Thyroid gland (tissue), 4 donors: ENCODE results near the gene MUCL3.
A peak's percentile ranks its signal among the peaks of the same experiment; 100 is the strongest.

Experiments used
- POLR2A ChIP-seq, 2 donors: fragments of 450-650 bp; IDR thresholded peaks; one replicate each; pipeline ENCODE4 v1.6.1; 2017; ENCODE audit warnings: antibody characterized with exemption in 2 of 2, mild to moderate bottlenecking in 2 of 2, moderate library complexity in 1 of 2
- TF ChIP-seq, protein P1 (sequence below), 6 experiments: fragments of 200-600 bp in 3 of 6; fragments of 450-650 bp in 3 of 6; sonication (generic) in 3 of 6; IDR thresholded peaks; one replicate each; pipeline ENCODE4 v1.5.1; 2016 to 2019; ENCODE audit warnings: antibody characterized with exemption in 6 of 6, mild to moderate bottlenecking in 2 of 6, inconsistent platforms in 1 of 6, moderate library complexity in 1 of 6

- TF ChIP-seq, protein P1, sequence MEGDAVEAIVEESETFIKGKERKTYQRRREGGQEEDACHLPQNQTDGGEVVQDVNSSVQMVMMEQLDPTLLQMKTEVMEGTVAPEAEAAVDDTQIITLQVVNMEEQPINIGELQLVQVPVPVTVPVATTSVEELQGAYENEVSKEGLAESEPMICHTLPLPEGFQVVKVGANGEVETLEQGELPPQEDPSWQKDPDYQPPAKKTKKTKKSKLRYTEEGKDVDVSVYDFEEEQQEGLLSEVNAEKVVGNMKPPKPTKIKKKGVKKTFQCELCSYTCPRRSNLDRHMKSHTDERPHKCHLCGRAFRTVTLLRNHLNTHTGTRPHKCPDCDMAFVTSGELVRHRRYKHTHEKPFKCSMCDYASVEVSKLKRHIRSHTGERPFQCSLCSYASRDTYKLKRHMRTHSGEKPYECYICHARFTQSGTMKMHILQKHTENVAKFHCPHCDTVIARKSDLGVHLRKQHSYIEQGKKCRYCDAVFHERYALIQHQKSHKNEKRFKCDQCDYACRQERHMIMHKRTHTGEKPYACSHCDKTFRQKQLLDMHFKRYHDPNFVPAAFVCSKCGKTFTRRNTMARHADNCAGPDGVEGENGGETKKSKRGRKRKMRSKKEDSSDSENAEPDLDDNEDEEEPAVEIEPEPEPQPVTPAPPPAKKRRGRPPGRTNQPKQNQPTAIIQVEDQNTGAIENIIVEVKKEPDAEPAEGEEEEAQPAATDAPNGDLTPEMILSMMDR (IDR thresholded peaks at IDR 0.05): peak in 4 of 6 experiments; percentile 21 to 63 (median 46)
- peak; percentile 78 to 93 for TF ChIP-seq POLR2A (IDR thresholded peaks at IDR 0.05)
These were observed 26.5 kb upstream of the MUCL3 start, which contains the start of gene VARS2 for GRCh38 chr6:30914076-30914853.
